AG09309 (cell line): ENCODE results near the gene ITPR3.

Source experiments
- DNase-seq: peaks from one replicate; pipeline ENCODE4 v3.0.0-alpha.2; 2010; ENCODE audit warnings: low read depth
- H3K4me3 ChIP-seq: 2 replicates; pipeline ENCODE4 v1.5.1; 2011; ENCODE audit warnings: mild to moderate bottlenecking, low read depth, low read length, moderate library complexity; ENCODE audit not compliant: control insufficient read depth
- TF ChIP-seq, protein P1 (sequence below): IDR thresholded peaks from 2 replicates; pipeline ENCODE4 v1.5.1; 2011; ENCODE audit warnings: mild to moderate bottlenecking, low read depth, low read length, inconsistent platforms; ENCODE audit not compliant: insufficient read depth, control insufficient read depth; ENCODE audit errors: missing control alignments

ITPR3 gene

DNA sequence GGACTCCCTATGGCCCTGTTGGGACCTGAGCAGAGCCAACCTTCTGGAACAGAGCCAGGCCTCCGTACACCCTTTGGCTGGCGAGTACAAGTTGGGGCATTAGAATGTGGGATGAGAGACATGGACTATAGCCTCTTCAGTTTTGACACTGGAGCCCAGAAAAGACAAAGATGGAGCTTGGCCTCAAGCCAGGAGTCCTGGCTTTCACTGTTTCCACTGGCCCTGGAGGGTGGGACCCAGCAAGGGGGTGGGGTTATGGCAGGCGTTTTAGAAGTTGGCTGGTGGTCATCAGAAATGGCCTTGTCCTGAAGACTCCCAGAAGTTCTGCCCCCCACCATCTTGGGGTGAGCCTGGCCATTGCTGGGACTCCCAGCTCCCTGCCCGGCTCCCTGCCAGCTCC, 21.8 kb downstream of the ITPR3 start:
- DNase-seq: no peak
- TF ChIP-seq, protein P1, sequence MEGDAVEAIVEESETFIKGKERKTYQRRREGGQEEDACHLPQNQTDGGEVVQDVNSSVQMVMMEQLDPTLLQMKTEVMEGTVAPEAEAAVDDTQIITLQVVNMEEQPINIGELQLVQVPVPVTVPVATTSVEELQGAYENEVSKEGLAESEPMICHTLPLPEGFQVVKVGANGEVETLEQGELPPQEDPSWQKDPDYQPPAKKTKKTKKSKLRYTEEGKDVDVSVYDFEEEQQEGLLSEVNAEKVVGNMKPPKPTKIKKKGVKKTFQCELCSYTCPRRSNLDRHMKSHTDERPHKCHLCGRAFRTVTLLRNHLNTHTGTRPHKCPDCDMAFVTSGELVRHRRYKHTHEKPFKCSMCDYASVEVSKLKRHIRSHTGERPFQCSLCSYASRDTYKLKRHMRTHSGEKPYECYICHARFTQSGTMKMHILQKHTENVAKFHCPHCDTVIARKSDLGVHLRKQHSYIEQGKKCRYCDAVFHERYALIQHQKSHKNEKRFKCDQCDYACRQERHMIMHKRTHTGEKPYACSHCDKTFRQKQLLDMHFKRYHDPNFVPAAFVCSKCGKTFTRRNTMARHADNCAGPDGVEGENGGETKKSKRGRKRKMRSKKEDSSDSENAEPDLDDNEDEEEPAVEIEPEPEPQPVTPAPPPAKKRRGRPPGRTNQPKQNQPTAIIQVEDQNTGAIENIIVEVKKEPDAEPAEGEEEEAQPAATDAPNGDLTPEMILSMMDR: no peak
- no peak overlapping the region for H3K4me3 ChIP-seq

DNA sequence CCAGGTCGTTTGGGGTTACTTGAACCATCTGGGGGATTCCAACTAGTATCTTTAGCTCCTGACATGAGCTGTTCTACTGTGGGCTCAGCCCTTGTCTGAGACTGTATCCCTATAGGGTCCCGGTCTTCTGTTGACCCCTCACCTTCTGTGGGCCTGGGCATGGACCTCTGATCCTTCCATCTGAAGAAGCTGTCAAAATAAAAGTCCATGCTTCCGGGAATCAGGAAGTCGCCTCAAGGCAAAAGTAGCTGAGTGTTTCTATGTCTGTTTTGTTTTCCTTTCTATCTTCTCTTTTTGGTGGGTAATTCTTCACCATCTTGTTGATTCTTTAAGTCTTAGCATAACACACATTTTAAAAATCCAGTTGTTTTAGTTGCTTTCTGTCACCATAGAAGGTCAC, 30.3 kb downstream of the ITPR3 start:
- H3K4me3 ChIP-seq: no peak overlapping the region
- TF ChIP-seq, protein P1: no peak
- no peak for DNase-seq

DNA sequence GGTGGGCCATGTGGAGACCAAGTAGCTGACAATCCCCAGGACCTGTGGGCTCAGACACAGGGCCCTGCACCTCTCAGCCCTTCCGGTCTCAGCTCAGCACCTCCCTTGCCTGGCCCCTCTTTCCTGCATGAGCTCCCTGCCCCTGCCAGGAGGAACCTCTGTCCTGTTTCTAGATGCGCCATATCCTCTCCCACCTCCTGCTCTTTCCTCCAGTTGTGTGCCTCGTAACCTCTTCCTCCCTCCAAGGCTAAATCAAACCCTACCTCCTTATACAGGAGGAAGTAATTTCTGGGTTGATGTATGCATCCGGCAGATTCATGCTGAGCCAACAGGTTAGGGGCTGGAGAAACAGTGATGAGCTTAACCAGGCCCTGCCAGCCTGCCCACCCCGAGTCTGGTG, 30.9 kb downstream of the ITPR3 start:
- TF ChIP-seq, protein P1: no peak
- no peak overlapping the region for H3K4me3 ChIP-seq
- no peak for DNase-seq

DNA sequence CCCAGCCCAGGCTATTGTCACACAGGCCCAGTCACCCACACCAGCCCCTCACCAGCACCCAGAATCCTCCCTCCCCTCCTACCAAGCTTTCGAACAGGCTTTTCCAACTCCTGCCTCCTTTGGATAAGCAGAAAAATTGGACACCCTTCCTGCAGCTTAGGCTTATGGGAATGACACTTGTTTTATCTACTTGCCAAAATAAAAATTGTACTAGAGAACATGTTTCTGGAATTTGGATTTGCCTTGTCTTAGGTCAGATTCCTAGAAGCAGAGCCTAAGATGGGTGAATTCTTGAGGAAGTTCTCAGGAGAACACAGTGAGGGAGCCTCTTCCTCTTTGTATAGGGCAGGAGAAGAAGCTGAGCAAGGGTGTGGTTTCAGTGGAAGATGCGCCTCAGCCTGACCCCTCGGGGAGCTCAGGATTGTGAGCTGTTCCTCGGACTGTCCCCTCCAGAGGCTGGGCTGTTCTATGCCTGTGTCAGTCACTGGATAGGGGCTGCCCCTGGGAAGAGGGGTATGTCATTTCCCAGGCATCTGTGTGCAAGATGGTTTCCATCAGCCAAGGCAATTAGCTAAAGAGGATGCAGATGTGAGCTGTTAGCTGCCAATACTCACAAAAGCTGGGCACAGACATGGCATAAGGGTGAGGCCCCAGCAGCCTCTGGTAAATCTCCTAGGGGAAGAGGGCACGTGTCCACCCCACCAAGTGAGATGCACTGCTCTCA, 33.9 kb downstream of the ITPR3 start:
- TF ChIP-seq, protein P1: no peak
- H3K4me3 ChIP-seq: no peak overlapping the region
- no peak for DNase-seq

DNA sequence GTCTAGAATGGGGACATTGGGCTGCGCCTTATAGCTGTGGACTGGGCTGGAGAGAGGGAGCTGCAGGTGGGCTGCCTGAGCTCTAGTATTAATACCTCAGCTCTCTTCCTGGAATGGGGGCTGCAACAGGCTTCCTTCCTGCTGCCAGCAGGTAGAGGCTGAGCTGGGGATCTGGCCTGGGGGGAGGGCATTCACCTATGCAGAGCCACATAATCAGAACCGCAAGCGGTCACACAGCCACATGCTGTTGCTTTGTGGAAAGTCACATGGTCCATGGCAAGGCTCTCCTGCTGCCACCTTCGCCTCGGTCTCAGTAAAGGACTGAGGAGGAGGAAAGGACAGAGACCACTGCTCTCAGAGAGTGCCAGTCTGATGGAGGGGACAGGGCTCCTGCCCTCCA, 35.7 kb downstream of the ITPR3 start:
- DNase-seq: no peak
- H3K4me3 ChIP-seq: no peak overlapping the region
- TF ChIP-seq, protein P1: no peak

DNA sequence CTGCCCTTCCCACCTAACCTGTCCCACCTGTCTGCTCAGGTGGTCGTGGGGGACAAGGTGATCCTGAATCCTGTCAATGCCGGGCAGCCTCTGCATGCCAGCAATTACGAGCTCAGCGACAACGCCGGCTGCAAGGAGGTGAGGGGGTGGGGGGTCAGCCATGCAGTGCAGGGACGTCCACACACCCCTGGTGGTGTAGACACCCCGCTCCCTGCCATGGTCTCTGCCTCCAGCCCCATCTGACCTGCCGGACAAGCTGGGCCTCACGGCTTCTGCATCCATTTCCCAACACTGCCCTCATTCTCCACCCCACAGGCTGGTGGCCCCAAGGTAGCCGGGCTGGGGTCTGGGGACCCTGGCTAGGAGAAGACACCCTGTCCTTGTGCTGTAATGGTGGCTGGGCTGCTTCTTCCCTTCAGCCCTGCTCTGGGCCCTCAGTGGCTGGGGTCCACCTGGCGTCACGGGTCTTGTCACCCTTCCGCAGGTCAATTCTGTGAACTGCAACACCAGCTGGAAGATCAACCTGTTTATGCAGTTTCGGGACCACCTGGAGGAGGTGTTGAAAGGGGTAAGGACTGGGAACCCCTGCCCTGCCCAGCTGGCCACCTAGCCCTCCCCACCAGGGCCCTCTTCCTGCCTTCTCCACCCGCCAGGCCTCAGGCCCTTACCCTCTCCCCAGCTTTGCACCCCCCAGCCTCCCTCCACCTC, 38.0 kb downstream of the ITPR3 start:
- no peak for DNase-seq
- H3K4me3 ChIP-seq: no peak overlapping the region
- TF ChIP-seq, protein P1: no peak
